Brain microvascular endothelial cell (primary cell): ENCODE data around the gene SCAMP2.

Experiments used
- DNase-seq: peaks from one replicate; pipeline ENCODE4 v3.0.0-alpha.2; 2020
- H3K27ac ChIP-seq: fragments of 250-450 bp; sonication (Bioruptor Pico); 2 replicates; pipeline ENCODE4 v1.5.1; 2020; ENCODE audit warnings: mild to moderate bottlenecking, moderate library complexity
- H3K27me3 ChIP-seq: fragments of 250-450 bp; sonication (Bioruptor Pico); replicated peaks from 2 replicates; pipeline ENCODE4 v1.5.1; 2020; ENCODE audit warnings: mild to moderate bottlenecking
- H3K36me3 ChIP-seq: fragments of 250-450 bp; sonication (Bioruptor Pico); replicated peaks from 2 replicates; pipeline ENCODE4 v1.5.1; 2020; ENCODE audit warnings: mild to moderate bottlenecking
- H3K4me3 ChIP-seq: 2 replicates; pipeline ENCODE4 v1.5.1; 2011; ENCODE audit warnings: low read depth, mild to moderate bottlenecking, control low read depth, low read length, moderate library complexity
- in situ Hi-C: cut with HindIII; loops from 2 replicates; pipeline ENCODE4 v1.10.0; 2017; ENCODE audit warnings: low sequenced_read_pairs, low pct_ligation_motif_present
- TF ChIP-seq, protein P1 (sequence below): IDR thresholded peaks from 2 replicates; pipeline ENCODE4 v1.5.1; 2011; ENCODE audit warnings: low read depth, mild to moderate bottlenecking, moderate library complexity, low read length, control low read depth, inconsistent platforms; ENCODE audit errors: missing control alignments

Gene SCAMP2

DNA sequence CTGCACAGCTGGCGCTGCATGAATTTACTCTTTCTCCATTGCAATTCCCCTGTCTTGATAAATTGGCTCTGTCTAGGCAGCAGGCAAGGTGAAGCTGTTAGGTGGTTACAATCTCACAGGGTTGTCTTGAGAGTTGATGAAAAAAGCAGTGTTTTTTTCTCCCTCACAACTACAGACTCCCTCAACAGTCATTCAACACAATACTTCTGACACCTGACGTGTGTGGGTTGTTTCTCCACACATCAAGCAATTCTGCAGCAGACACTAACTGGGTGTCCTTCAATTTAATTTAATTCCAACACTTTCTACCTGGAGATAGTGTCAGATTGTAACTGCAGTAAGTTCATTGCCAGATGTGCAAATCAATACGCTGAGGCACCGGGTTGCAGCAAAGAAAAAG is 5.1 kb upstream of the SCAMP2 start:
- H3K36me3 ChIP-seq, result no peaks in the 10 kb centered on the region
- DNase-seq, result no peak
- H3K27me3 ChIP-seq, result no peaks in the 10 kb centered on the region
- H3K27ac ChIP-seq, result no peak overlapping the region
- H3K4me3 ChIP-seq, result no peak overlapping the region
- in situ Hi-C loops, result no loop called here
- TF ChIP-seq, protein P1, sequence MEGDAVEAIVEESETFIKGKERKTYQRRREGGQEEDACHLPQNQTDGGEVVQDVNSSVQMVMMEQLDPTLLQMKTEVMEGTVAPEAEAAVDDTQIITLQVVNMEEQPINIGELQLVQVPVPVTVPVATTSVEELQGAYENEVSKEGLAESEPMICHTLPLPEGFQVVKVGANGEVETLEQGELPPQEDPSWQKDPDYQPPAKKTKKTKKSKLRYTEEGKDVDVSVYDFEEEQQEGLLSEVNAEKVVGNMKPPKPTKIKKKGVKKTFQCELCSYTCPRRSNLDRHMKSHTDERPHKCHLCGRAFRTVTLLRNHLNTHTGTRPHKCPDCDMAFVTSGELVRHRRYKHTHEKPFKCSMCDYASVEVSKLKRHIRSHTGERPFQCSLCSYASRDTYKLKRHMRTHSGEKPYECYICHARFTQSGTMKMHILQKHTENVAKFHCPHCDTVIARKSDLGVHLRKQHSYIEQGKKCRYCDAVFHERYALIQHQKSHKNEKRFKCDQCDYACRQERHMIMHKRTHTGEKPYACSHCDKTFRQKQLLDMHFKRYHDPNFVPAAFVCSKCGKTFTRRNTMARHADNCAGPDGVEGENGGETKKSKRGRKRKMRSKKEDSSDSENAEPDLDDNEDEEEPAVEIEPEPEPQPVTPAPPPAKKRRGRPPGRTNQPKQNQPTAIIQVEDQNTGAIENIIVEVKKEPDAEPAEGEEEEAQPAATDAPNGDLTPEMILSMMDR, result no peak

DNA sequence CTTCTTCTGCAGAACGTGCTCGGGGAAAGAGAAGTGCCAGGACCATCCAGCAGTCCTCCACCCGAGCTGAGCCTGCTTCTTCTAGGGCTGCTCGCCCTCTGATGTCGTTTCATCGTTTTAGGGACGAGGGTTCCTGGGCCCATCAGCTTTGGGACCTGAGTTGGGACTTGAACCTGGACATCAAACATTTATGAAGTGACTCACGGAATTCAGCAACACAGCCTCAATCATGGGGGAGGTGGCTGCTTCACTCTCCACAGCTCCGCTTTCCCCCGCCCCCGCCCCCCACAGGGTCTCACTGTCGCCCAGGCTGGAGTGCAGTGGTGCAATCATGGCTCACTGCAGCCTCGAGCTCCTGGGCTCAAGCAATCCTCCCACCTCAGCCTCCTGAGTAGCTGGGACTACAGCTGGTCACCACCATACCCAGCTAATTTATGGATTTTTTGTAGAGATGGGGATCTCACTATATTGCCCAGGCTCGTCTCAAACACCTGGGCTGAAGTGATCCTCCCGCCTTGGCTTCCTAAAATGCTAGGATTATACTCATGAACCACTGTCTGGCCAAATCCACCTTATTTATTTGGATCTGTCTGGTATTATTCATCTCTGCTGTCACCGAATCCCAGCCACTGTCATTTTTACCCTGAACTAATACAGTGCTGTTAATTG is 725 bp upstream of the SCAMP2 start:
- Histone ChIP-seq H3K27me3 (no peaks in the 10 kb centered on the region), H3K4me3 (peak overlapping the region; percentile 82), H3K36me3 (no peaks in the 10 kb centered on the region), H3K27ac (no peak overlapping the region)
- TF ChIP-seq, protein P1, result no peak
- in situ Hi-C loops, result no loop called here
- no peak for DNase-seq

GRCh38 chr15:74872702-74873035 is 496 bp downstream of the SCAMP2 start:
- TF ChIP-seq, protein P1, result no peak
- Histone ChIP-seq H3K27me3 (no peaks in the 10 kb centered on the region), H3K36me3 (no peaks in the 10 kb centered on the region), H3K4me3 (peak overlapping the region; percentile 82), H3K27ac (peak overlapping the region; percentile 92)
- in situ Hi-C loops, result no loop called here
- DNase-seq, result no peak

GRCh38 chr15:74870436-74871215 is 2.5 kb downstream of the SCAMP2 start:
- in situ Hi-C loops, result no loop called here

DNA sequence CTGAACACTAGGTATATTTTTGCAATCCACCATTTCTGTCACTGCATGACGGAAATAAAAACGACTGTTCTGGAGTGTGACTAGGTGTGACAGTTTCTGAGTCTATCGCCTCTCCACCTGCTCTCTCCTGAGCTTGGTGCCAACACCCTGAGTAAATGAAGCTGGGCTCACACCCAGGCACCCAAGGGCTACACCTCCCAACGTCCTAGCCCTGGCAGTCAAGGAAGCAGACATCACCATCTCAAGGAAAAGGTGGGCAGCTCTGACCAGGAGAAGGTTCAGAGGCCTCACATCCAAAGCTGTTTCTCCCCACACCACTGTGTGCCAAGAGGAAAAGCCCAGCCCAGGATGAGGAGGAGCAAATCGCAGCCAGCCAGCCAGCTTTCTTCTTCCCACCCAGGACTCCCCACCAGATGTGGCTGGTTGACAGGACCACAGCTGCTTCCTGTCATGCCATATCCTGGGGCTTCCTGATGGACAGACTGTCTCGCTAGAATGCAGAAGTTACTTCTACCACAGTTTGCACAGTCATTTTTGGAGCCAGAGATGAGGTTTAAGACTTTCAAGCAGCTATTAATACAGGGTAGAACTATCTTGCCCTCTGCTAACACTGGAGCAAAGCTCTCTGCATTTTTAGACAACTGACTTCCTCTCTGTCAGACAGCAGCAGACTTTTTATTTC is 3.3 kb downstream of the SCAMP2 start:
- no peak overlapping the region for H3K27ac ChIP-seq
- no peak for DNase-seq
- H3K4me3 ChIP-seq, result no peak overlapping the region
- peaks cover 2% of the 10 kb centered on the region for H3K36me3 ChIP-seq
- no peaks in the 10 kb centered on the region for H3K27me3 ChIP-seq
- in situ Hi-C loops, result no loop called here
- TF ChIP-seq, protein P1, result no peak

More at GRCh38 chr15:74870436-74871215, 2.5 kb downstream of the SCAMP2 start:
- DNase-seq, result no peak
- Histone ChIP-seq H3K27me3 (no peaks in the 10 kb centered on the region), H3K27ac (no peak overlapping the region), H3K4me3 (no peak overlapping the region), H3K36me3 (peaks cover 2% of the 10 kb centered on the region)
- TF ChIP-seq, protein P1, result no peak
